Hepatocyte (in vitro differentiated cells): ENCODE results near the gene PTCH2. TPM values are rescaled to one million over a fixed set of nuclear protein-coding genes. Genes with fewer than 3 reads are reported as not detected.
"Not testable (repeated sequence)": the region's sequence is repeated elsewhere in the genome, so short reads cannot be mapped to it uniquely, and the experiment has no call there.

Experiments
- DNase-seq: peaks from one replicate; pipeline ENCODE4 v3.0.0-alpha.2; 2016; ENCODE audit warnings: low spot score
- H2AFZ ChIP-seq: fragments of 200-600 bp; sonication (generic); 2 replicates; pipeline ENCODE4 v1.6.0; 2016; ENCODE audit warnings: antibody characterized with exemption, mild to moderate bottlenecking
- H3K27ac ChIP-seq: fragments of 200-600 bp; sonication (generic); 2 replicates; pipeline ENCODE4 v1.5.1; 2016; ENCODE audit warnings: mild to moderate bottlenecking
- H3K27me3 ChIP-seq: fragments of 200-600 bp; sonication (generic); 2 replicates; pipeline ENCODE4 v1.6.1; 2016
- H3K36me3 ChIP-seq: fragments of 200-600 bp; sonication (generic); replicated peaks from 2 replicates; pipeline ENCODE4 v1.5.1; 2016; ENCODE audit warnings: low read depth; ENCODE audit not compliant: insufficient read depth
- H3K4me1 ChIP-seq: fragments of 200-600 bp; sonication (generic); 2 replicates; pipeline ENCODE4 v1.5.1; 2016; ENCODE audit warnings: mild to moderate bottlenecking, moderate library complexity; ENCODE audit not compliant: insufficient read depth
- H3K4me2 ChIP-seq: fragments of 200-600 bp; sonication (generic); 2 replicates; pipeline ENCODE4 v1.6.0; 2016
- H3K4me3 ChIP-seq: fragments of 200-600 bp; sonication (generic); 2 replicates; pipeline ENCODE4 v1.5.1; 2016; ENCODE audit warnings: mild to moderate bottlenecking
- H3K79me2 ChIP-seq: fragments of 200-600 bp; sonication (generic); 2 replicates; pipeline ENCODE4 v1.6.0; 2017; ENCODE audit warnings: mild to moderate bottlenecking
- H3K9me2 ChIP-seq: fragments of 200-600 bp; sonication (generic); replicated peaks from 2 replicates; pipeline ENCODE4 v1.6.0; 2017; ENCODE audit warnings: mild to moderate bottlenecking; ENCODE audit not compliant: insufficient read depth
- H3K9me3 ChIP-seq: fragments of 200-600 bp; sonication (generic); 2 replicates; pipeline ENCODE4 v1.5.1; 2016; ENCODE audit warnings: low read depth, mild to moderate bottlenecking
- H4K20me1 ChIP-seq: fragments of 200-600 bp; sonication (generic); 2 replicates; pipeline ENCODE4 v1.6.0; 2016; ENCODE audit warnings: mild to moderate bottlenecking; ENCODE audit not compliant: insufficient read depth, poor library complexity, severe bottlenecking
- CTCF ChIP-seq: fragments of 200-600 bp; sonication (generic); IDR thresholded peaks from 2 replicates; pipeline ENCODE4 v1.5.1; 2016; ENCODE audit warnings: antibody characterized with exemption, mild to moderate bottlenecking; ENCODE audit not compliant: poor library complexity
- EZH2 ChIP-seq: fragments of 200-600 bp; sonication (generic); IDR thresholded peaks from 2 replicates; pipeline ENCODE4 v1.6.1; 2016; ENCODE audit warnings: antibody characterized with exemption, mild to moderate bottlenecking, borderline replicate concordance
- EZH2phosphoT487 ChIP-seq: fragments of 200-600 bp; sonication (generic); IDR thresholded peaks from one replicate; pipeline ENCODE4 v1.6.1; 2018; ENCODE audit warnings: antibody characterized with exemption, mild to moderate bottlenecking, low read depth, moderate library complexity; ENCODE audit not compliant: unreplicated experiment, severe bottlenecking
- WGBS: methylation state at CpG from one replicate; pipeline ENCODE4 v1.1.6; 2016; ENCODE audit warnings: low lambda C conversion rate; ENCODE audit errors: missing lambda C conversion rate; 5-methylcytosine and 5-hydroxymethylcytosine counted together
- polyA plus RNA-seq: library from polyadenylated mRNA; unstranded; fragments of >200 nt; fragmentation: Nextera tagmentation; extraction: Ambion mirVana; gene quantifications from 2 replicates; pipeline ENCODE4 v1.2.1, GENCODE V29; 2016
- total RNA-seq: library from RNA; depleted of rRNA; stranded (reverse); fragments of >200 nt; gene quantifications from 2 replicates; pipeline ENCODE4 v1.2.3, GENCODE V29; 2014

Gene PTCH2
- total and polyA plus RNA-seq, 2 experiments from 2014 or later: 0.43 to 1.3 TPM

GRCh38 chr1:44817307-44817706 lies 25.7 kb downstream of the PTCH2 start:
- no peaks in the 10 kb centered on the region for H4K20me1 ChIP-seq
- 94% methylated on average over 2 of the region's 2 CpGs for WGBS
- H3K4me1 ChIP-seq: peaks cover 5% of the 10 kb centered on the region

GRCh38 chr1:44815926-44816325 lies 27.1 kb downstream of the PTCH2 start:
- not testable (repeated sequence) for H4K20me1 ChIP-seq, H3K79me2 ChIP-seq, H3K9me2 ChIP-seq, H3K27me3 ChIP-seq, DNase-seq, H3K9me3 ChIP-seq, H2AFZ ChIP-seq, H3K4me3 ChIP-seq, H3K36me3 ChIP-seq, H3K4me2 ChIP-seq
- WGBS: 95% methylated on average over 9 of the region's 9 CpGs
- peaks cover 12% of the 10 kb centered on the region for H3K4me1 ChIP-seq
- H3K27ac ChIP-seq: peak overlapping the region; percentile 29

More at GRCh38 chr1:44817307-44817706, 25.7 kb downstream of the PTCH2 start:
- no peaks in the 10 kb centered on the region for H3K79me2 ChIP-seq
- H3K9me2 ChIP-seq: no peaks in the 10 kb centered on the region
- H3K4me3 ChIP-seq: no peak overlapping the region
- H2AFZ ChIP-seq: no peak overlapping the region
- TF ChIP-seq EZH2: no peak
- TF ChIP-seq CTCF: no peak
- no peak for TF ChIP-seq EZH2phosphoT487
- no peak overlapping the region for H3K4me2 ChIP-seq
- no peaks in the 10 kb centered on the region for H3K9me3 ChIP-seq
- no peaks in the 10 kb centered on the region for H3K27me3 ChIP-seq
- no peak for DNase-seq
- no peak overlapping the region for H3K27ac ChIP-seq
- no peaks in the 10 kb centered on the region for H3K36me3 ChIP-seq

- Histone ChIP-seq H3K4me3 (no peak overlapping the region), H3K27ac (peak overlapping the region; percentile 58), H3K9me3 (no peaks in the 10 kb centered on the region), H2AFZ (no peak overlapping the region), H3K4me1 (peaks cover 38% of the 10 kb centered on the region), H3K27me3 (no peaks in the 10 kb centered on the region), H4K20me1 (no peaks in the 10 kb centered on the region), H3K79me2 (peaks cover 17% of the 10 kb centered on the region), H3K9me2 (no peaks in the 10 kb centered on the region), H3K36me3 (no peaks in the 10 kb centered on the region), H3K4me2 (peak overlapping the region; percentile 69)
- 60% methylated on average over 41 of the region's 48 CpGs for WGBS
- no peak for DNase-seq
- TF ChIP-seq CTCF: no peak
- no peak for TF ChIP-seq EZH2phosphoT487
- TF ChIP-seq EZH2: no peak
Observed at GRCh38 chr1:44812822-44813543, 30.1 kb downstream of the PTCH2 start.

GRCh38 chr1:44811234-44811633 lies 31.8 kb downstream of the PTCH2 start:
- peaks cover 53% of the 10 kb centered on the region for H3K4me1 ChIP-seq
- WGBS: 90% methylated on average over 8 of the region's 8 CpGs

GRCh38 chr1:44810762-44811105 lies 32.3 kb downstream of the PTCH2 start:
- peaks cover 17% of the 10 kb centered on the region for H3K79me2 ChIP-seq
- peaks cover 53% of the 10 kb centered on the region for H3K4me1 ChIP-seq
- not testable (repeated sequence) for H3K27me3 ChIP-seq, H3K9me2 ChIP-seq, H4K20me1 ChIP-seq, H3K4me3 ChIP-seq, H2AFZ ChIP-seq, DNase-seq, H3K36me3 ChIP-seq, H3K9me3 ChIP-seq
- H3K4me2 ChIP-seq: peak overlapping the region; percentile 75
- 98% methylated on average over 4 of the region's 4 CpGs for WGBS
- peak overlapping the region; percentile 100 for H3K27ac ChIP-seq

More at GRCh38 chr1:44811234-44811633, 31.8 kb downstream of the PTCH2 start:
- H3K36me3 ChIP-seq: no peaks in the 10 kb centered on the region
- H4K20me1 ChIP-seq: no peaks in the 10 kb centered on the region
- no peak overlapping the region for H2AFZ ChIP-seq
- peak overlapping the region; percentile 75 for H3K27ac ChIP-seq
- no peaks in the 10 kb centered on the region for H3K27me3 ChIP-seq
- no peak overlapping the region for H3K4me3 ChIP-seq
- DNase-seq: peak; percentile 5
- no peaks in the 10 kb centered on the region for H3K9me2 ChIP-seq
- peak overlapping the region; percentile 5 for H3K4me2 ChIP-seq
- H3K79me2 ChIP-seq: peaks cover 17% of the 10 kb centered on the region
- TF ChIP-seq CTCF: no peak
- no peak for TF ChIP-seq EZH2
- TF ChIP-seq EZH2phosphoT487: no peak
- H3K9me3 ChIP-seq: no peaks in the 10 kb centered on the region
